CD4-positive, alpha-beta T cell treated with Interleukin-1 beta for 1 hour (primary cell): ENCODE results near the gene ADRA2A.

Experiments
- DNase-seq, 2 donors: peaks; one replicate each; pipeline ENCODE4 v3.0.0-alpha.2; 2020 to 2022

The ADRA2A gene

GRCh38 chr10:111076682-111077478 lies at the start of gene ADRA2A:
ADRA2A (plus strand) TSS chr10:111077029; CDS start chr10:111077997, 968 bp downstream.
- no peak for DNase-seq

- no peak for DNase-seq
Observed at GRCh38 chr10:111030042-111030750, 46.6 kb upstream of the ADRA2A start.

- DNase-seq: no peak
Observed at GRCh38 chr10:111034598-111035310, 42.1 kb upstream of the ADRA2A start.

DNA sequence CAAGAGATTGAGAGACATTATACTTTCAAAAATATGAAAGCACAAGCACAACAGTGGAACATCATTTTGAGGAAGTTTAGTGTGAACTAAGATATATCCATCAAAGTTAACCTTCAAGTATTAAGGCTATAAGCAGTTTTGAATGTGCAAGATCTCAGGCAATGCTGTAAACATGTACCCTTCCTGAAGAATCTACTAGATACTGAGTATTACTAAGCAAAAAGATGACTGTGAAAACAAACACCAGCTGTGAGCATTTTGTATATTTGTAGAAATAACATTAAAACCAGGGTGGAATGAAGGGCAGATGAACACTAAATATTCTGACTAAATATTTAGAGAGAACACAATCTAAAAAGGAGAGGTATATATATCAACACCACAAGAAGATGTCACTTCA lies 41.3 kb upstream of the ADRA2A start:
- DNase-seq: no peak

DNA sequence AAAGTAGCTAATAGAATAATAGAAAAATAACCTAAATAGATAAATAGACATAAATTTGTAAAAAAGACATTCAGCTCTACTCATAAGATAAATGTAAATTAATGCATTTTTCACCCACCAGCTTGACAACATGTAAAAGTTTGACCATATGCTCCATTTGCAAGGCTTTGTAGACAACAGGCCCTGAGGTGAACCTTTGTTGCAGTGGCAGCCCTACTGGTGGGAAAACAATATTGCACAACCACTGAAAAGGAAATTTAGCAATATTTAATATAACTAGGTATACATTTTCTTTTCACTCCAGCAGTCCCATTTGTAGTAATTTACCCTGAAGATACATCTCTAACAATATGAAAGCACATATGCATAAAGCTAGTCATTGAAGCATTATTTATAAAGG lies 39.0 kb upstream of the ADRA2A start:
- no peak for DNase-seq

GRCh38 chr10:111039522-111039921 lies 37.3 kb upstream of the ADRA2A start:
- no peak for DNase-seq

GRCh38 chr10:111057006-111057405 lies 19.8 kb upstream of the ADRA2A start:
- no peak for DNase-seq

- no peak for DNase-seq
Observed at GRCh38 chr10:111063471-111063870, 13.4 kb upstream of the ADRA2A start.

GRCh38 chr10:111072232-111072631 lies 4.6 kb upstream of the ADRA2A start:
- no peak for DNase-seq

DNA sequence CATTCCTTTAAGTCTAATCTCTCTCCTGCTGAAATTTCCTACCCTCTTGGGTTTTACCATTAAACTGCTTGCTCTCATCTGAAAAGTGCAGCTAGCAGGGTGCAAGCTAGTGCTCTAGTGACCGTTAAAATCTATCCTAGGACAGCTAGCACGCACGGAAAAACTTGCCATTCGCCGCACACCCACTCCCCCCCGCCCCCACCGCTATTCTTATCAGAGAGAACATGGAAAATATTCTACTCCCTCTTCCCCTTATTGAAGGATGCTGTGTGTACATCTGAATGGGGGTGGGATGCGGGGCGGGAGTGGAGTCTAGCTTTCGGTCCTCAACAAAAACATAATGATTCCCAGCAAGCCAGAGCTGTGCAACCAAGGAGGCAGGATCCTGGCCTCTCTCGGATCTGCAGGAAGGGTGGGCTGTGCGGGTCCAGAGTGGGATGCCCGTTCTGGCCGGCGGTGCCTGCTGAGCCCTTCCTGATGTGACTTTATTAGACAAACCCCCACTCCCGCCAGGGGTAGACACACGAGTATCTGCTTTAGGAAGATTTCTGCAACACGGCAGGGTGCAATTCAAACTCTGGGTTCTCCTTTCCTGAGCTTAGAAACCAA lies 1.1 kb upstream of the ADRA2A start:
- no peak for DNase-seq

- DNase-seq: peak in 1 of 2 donors; percentile 26
Observed at GRCh38 chr10:111076191-111076681, 593 bp upstream of the ADRA2A start.

- no peak for DNase-seq
Observed at GRCh38 chr10:111077479-111077784, 603 bp downstream of the ADRA2A start.

GRCh38 chr10:111077785-111078504 lies 1.1 kb downstream of the ADRA2A start:
- DNase-seq: peak in 1 of 2 donors; percentile 5

DNA sequence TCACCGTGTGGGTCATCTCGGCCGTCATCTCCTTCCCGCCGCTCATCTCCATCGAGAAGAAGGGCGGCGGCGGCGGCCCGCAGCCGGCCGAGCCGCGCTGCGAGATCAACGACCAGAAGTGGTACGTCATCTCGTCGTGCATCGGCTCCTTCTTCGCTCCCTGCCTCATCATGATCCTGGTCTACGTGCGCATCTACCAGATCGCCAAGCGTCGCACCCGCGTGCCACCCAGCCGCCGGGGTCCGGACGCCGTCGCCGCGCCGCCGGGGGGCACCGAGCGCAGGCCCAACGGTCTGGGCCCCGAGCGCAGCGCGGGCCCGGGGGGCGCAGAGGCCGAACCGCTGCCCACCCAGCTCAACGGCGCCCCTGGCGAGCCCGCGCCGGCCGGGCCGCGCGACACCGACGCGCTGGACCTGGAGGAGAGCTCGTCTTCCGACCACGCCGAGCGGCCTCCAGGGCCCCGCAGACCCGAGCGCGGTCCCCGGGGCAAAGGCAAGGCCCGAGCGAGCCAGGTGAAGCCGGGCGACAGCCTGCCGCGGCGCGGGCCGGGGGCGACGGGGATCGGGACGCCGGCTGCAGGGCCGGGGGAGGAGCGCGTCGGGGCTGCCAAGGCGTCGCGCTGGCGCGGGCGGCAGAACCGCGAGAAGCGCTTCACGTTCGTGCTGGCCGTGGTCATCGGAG lies 1.8 kb downstream of the ADRA2A start:
- DNase-seq: no peak

DNA sequence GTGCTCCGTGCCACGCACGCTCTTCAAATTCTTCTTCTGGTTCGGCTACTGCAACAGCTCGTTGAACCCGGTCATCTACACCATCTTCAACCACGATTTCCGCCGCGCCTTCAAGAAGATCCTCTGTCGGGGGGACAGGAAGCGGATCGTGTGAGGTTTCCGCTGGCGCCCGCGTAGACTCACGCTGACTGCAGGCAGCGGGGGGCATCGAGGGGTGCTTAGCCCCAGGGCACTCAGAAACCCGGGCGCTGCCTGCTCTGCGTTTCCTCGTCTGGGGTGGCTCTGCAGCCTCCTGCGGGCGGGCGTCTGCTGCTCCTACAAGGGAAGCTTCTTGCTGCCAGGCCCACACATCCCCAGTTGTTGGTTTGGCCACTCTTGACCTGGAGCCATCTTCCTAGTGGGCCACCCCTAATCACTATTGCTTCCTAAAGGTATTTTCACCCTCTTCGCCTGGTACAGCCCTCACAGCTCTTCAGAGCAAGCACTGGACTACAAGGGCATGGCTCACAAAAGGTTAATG lies 2.5 kb downstream of the ADRA2A start:
- no peak for DNase-seq

DNA sequence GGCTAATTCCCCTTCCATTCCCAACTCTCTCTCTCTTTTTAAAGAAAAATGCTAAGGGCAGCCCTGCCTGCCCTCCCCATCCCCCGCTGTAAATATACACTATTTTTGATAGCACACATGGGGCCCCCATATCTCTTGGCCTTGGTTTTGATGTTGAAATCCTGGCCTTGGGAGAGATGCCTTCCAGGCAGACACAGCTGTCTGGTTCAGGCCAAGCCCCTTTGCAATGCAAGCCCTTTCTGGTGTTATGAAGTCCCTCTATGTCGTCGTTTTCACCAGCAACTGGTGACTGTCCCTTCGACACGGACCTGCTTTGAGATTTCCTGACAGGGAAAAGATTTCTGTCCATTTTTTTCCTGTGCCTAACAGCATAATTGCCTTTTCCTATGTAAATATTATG lies 3.0 kb downstream of the ADRA2A start:
- DNase-seq: no peak

DNA sequence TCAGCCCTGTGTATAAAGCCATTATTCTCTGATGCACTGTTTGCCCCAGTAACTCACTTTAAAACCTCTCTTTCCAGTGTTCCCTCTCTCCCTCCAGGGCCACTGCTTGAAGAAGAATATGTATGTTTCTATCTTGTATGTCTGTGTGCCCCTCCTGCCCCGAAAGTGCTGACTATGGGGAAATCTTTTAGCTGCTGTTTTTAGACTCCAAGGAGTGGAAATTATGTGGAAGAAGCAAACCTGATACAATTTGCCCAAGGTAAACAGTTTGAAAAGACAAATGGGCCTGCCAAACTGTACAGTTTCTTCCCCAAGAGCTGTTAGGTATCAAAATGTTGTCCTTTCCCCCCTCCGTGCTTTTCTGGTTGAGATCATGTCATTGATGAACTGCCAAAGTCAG lies 3.4 kb downstream of the ADRA2A start:
- no peak for DNase-seq

DNA sequence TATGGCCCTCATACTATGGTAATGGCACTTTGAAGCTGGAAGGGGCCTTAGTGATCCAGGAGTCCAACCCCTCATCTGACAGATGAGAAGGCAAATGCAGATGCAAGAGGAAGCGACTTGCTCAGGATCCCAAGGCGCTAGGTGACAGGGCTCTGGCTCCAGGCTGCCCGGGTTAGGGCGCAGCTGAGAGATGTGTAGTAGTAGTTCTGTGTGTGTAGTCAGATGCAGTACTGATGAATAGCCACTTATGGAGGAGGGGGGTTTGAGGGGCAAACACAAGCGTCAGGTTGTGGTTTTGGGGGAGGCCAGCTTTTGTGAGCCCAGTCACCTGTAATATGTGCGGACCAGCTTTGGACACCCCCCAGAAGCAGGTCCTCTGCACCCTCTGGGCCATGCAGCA lies 4.8 kb downstream of the ADRA2A start:
- no peak for DNase-seq

DNA sequence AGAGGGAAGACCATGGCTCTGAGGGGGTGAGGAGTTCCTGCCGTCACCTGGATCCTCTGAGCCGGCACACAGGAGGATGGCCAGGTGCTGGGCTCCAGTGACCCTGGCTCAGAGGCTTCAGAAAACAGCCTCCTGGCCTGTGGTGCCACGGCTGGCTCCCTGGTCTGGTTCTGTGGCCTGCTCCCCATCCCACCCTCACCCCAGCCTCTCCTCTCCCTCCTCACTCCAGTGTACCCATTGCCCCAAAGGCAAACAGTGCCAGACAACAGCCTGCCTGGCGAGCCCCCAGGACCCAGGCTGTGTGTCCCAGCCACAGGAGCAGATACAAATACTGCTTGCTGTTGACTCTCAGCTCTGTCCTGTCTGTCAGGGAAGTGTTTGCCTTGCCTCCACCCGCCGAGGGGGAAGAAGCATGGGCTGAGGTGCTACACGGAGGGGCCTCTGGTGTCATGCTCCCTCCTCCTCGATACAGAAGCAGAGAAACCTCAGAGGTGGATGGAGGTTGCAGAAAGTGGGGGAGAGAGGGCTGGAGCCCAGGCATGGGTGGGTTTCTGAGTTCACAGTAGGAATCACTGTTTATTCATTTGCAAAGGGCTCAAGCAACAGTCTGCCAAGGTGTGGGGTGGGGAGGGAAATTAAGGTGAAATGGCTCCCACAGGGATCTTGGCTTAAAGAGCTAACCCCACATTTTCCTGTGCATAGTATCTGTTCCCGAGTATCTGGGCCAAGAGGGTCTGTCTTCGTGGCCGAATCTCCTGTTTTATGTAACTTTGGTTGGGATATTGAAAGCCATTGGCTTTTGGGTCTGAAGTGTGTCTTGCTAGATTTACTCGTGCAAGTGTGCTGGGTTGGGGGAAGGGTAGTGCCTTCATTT lies 5.5 kb downstream of the ADRA2A start:
- no peak for DNase-seq

DNA sequence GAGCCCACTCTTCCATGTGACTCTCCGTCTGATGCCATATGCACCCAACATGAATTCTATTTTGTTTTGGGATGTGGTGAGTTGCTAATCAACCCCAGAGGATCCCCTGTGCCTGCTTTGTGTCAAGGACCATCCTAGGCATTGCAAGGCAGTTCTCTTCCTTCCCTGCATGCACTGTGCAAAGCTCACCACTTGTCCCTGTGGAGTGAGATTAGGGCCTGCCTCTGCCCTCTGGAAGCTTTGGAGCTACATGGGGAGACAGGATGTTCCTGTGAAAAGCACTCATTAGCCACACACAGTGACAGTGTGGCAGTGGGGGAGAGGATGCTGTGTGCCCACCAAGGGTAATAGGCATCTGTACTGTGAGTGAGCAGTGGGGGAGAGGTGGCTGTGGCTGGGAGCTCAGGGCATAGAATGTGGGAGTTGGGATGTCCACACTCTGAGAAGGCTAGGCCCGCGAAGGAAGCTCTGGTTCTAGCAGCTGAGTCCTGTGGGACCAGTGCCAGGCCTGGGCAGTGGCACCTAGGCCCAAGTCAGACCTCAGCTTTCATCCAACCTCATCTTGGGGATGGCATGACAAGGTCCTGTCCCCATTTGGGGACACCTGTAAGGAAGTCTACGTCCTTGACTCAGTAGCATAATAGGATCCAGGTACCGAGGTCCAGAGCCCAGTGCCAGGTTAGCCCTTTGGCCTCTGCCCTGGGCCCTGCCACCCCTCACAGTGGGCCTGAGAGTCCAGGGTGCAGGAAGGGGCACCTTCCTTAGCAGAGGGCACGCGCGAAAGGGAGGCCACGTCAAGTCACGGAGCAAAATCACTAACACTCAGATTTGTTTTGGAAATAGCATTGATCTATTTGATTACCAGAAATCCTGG lies 6.6 kb downstream of the ADRA2A start:
- DNase-seq: no peak
